AML-193 (cell line): ENCODE results near the gene ABCF2.

Experiments
- DNase-seq, 2 experiments: peaks; one replicate each; lab custom pipeline; 2025; lab: John Stamatoyannopoulos, UW

Gene ABCF2

GRCh38 chr7:151226875-151227782 lies at the start of gene ABCF2:
Gene ABCF2 (minus strand): TSS chr7:151227205. CDS start chr7:151226458, 747 bp downstream.
- peak; percentile 88 to 89 for DNase-seq

- no peak for DNase-seq
Measured at GRCh38 chr7:151275813-151276577, 49.0 kb upstream of the ABCF2 start.

GRCh38 chr7:151274936-151275812 lies 48.2 kb upstream of the ABCF2 start:
- DNase-seq: no peak

- DNase-seq: no peak
Measured at GRCh38 chr7:151274396-151274795, 47.4 kb upstream of the ABCF2 start.

GRCh38 chr7:151273651-151274390 lies 46.8 kb upstream of the ABCF2 start:
- DNase-seq: no peak

GRCh38 chr7:151272877-151273276 lies 45.9 kb upstream of the ABCF2 start:
- DNase-seq: no peak

GRCh38 chr7:151272405-151272804 lies 45.4 kb upstream of the ABCF2 start:
- no peak for DNase-seq

- peak; percentile 97 to 99 for DNase-seq
Measured at GRCh38 chr7:151271699-151272355, 44.8 kb upstream of the ABCF2 start.

GRCh38 chr7:151269511-151269910 lies 42.5 kb upstream of the ABCF2 start:
- DNase-seq: no peak

GRCh38 chr7:151265351-151265931 lies 38.4 kb upstream of the ABCF2 start:
- no peak for DNase-seq

GRCh38 chr7:151264615-151265014 lies 37.6 kb upstream of the ABCF2 start:
- no peak for DNase-seq

GRCh38 chr7:151261529-151261928 lies 34.5 kb upstream of the ABCF2 start:
- DNase-seq: no peak

- no peak for DNase-seq
Measured at GRCh38 chr7:151260883-151261282, 33.9 kb upstream of the ABCF2 start.

GRCh38 chr7:151260471-151260870 lies 33.5 kb upstream of the ABCF2 start:
- DNase-seq: no peak

- DNase-seq: no peak
Measured at GRCh38 chr7:151257990-151258389, 31.0 kb upstream of the ABCF2 start.

- no peak for DNase-seq
Measured at GRCh38 chr7:151256410-151257045, 29.5 kb upstream of the ABCF2 start.

GRCh38 chr7:151255390-151255789 lies 28.4 kb upstream of the ABCF2 start:
- DNase-seq: no peak

- DNase-seq: no peak
Measured at GRCh38 chr7:151254851-151255250, 27.8 kb upstream of the ABCF2 start.

GRCh38 chr7:151254316-151254715 lies 27.3 kb upstream of the ABCF2 start:
- no peak for DNase-seq
